Measurements from ENCODE around the gene SYNJ2. TPM values are rescaled to one million over a fixed set of nuclear protein-coding genes. Genes with fewer than 3 reads are reported as not detected.

Gene SYNJ2
- total and polyA plus RNA-seq, 2 donors from 2014 or later = 1.7 to 15.8 TPM

DNA sequence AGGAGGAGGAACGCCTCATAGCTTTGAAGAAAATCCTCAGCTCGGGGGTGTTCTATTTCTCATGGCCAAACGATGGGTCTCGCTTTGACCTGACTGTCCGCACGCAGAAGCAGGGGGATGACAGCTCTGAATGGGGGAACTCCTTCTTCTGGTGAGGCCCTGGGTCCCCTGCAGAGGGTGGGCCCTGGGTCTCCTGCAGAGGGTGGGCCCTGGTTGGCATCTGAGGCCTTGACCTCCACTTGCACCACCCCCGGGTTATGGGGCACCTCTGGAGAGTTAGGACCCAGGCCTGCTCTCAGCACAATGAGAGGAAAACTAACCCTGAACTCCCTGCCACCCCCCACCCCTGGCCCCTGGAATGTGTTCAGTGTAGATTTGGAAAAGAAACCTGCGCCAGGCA, 47.2 kb downstream of the SYNJ2 start:
- Histone ChIP-seq H3K9ac (ENCODE audit: low read length in 3 of 3) (no peak overlapping the region), H3K27ac (ENCODE audit: low read depth in 2 of 2, low read length in 2 of 2) (no peak overlapping the region), H3K36me3 (ENCODE audit: control insufficient read depth in 2 of 3, insufficient read depth in 3 of 3, low read length in 3 of 3) (no peaks in the 10 kb centered on the region), H3K4me1 (ENCODE audit: control insufficient read depth in 2 of 3, insufficient read depth in 2 of 3, low read depth in 1 of 3, low read length in 3 of 3) (peaks cover 0 to 32% (median 5%) of the 10 kb centered on the region in 3 donors), H3K27me3 (ENCODE audit: control insufficient read depth, insufficient read depth, low read length) (no peaks in the 10 kb centered on the region), H3K4me3 (ENCODE audit: low read length in 3 of 3) (no peak overlapping the region), H3K9me3 (ENCODE audit: control insufficient read depth in 2 of 3, insufficient read depth in 1 of 3, low read length in 3 of 3) (no peaks in the 10 kb centered on the region)
- intact Hi-C loops (cut with DNase I) = no loop called here
- FAIRE-seq (no peak), DNase-seq (peak in 1 of 5 donors; percentile 53)
- TF ChIP-seq, protein P1, sequence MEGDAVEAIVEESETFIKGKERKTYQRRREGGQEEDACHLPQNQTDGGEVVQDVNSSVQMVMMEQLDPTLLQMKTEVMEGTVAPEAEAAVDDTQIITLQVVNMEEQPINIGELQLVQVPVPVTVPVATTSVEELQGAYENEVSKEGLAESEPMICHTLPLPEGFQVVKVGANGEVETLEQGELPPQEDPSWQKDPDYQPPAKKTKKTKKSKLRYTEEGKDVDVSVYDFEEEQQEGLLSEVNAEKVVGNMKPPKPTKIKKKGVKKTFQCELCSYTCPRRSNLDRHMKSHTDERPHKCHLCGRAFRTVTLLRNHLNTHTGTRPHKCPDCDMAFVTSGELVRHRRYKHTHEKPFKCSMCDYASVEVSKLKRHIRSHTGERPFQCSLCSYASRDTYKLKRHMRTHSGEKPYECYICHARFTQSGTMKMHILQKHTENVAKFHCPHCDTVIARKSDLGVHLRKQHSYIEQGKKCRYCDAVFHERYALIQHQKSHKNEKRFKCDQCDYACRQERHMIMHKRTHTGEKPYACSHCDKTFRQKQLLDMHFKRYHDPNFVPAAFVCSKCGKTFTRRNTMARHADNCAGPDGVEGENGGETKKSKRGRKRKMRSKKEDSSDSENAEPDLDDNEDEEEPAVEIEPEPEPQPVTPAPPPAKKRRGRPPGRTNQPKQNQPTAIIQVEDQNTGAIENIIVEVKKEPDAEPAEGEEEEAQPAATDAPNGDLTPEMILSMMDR (IDR thresholded peaks at IDR 0.05; ENCODE audit: borderline replicate concordance, extremely low read depth, insufficient read depth) = no peak

DNA sequence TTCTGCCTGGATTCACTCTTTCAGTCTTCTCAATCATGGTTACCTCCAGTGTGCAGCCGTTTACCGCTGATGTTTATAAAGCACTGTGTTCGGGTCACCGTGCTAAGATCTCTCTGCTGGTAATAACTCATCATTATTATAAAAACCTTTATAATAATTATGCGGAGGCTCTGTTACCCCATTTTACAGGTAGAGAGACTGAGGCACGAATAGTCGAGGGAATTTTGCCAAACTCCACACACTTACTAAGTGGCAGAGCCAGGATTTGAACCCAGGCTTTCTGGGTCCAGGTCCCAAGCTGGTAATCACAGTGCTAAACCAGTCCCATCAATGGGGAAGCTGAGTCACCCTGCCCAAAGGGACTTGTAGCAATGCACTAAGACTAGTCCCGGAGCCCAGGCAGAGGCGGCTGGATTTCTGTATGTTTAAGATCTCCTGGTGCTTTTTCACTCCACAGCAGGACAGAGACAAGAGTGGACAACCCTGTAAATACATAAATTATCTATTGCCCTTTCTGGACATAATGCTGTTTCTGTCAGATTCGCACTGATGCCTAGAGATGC, 48.1 kb downstream of the SYNJ2 start:
- TF ChIP-seq, protein P1 (IDR thresholded peaks at IDR 0.05; ENCODE audit: borderline replicate concordance, extremely low read depth, insufficient read depth) = no peak
- Histone ChIP-seq H3K4me3 (ENCODE audit: low read length in 3 of 3) (no peak overlapping the region), H3K27ac (ENCODE audit: low read depth in 2 of 2, low read length in 2 of 2) (no peak overlapping the region), H3K36me3 (ENCODE audit: control insufficient read depth in 2 of 3, insufficient read depth in 3 of 3, low read length in 3 of 3) (no peaks in the 10 kb centered on the region), H3K27me3 (ENCODE audit: control insufficient read depth, insufficient read depth, low read length) (no peaks in the 10 kb centered on the region), H3K9me3 (ENCODE audit: control insufficient read depth in 2 of 3, insufficient read depth in 1 of 3, low read length in 3 of 3) (no peaks in the 10 kb centered on the region), H3K4me1 (ENCODE audit: control insufficient read depth in 2 of 3, insufficient read depth in 2 of 3, low read depth in 1 of 3, low read length in 3 of 3) (peaks cover 0 to 32% (median 5%) of the 10 kb centered on the region in 3 donors), H3K9ac (ENCODE audit: low read length in 3 of 3) (no peak overlapping the region)
- DNase-seq (peak in 1 of 5 donors; percentile 17), FAIRE-seq (no peak)
- intact Hi-C loops (cut with DNase I) = no loop called here

DNA sequence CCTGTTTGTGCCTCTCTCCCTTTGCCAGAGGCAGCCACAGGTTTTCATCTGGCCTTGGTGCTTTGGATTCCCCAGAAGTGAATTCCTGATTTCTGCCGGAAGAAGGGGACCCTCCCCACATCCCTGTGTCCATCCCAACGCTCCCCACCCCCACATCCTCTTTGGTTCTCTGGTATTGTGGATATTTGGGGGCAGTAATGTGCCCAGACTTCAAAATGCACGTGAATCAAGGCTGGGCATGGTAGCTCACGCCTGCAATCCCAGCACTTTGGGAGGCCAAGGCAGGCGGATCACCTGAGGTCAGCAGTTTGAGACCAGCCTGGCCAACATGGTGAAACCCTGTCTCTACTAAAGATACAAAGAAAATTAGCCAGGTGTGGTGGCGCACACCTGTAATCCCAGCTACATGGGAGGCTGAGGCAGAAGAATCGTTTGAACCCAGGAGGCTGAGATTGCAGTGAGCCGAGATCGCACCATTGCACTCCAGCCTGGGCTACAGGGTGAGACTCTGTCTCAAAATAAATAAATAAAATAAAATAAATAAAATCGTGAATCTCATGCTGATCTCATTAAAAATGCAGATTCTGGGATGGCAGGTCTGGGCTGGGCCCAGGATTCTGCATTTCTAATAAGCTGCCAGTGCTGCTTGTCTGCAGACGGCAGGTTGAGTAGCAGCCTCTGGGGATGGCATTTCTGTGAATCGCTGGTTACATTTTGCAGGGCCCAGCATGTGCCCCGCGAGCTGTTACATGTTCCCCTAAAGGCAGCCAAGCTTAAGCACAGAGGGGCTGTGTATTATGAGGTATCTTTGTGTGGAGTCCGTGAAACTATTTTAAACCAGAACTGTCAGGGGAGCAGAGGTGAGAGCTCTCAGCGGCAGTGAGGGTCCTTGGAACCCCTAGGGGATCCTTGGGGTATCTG, 49.0 kb downstream of the SYNJ2 start:
- FAIRE-seq (no peak), DNase-seq (peak in 1 of 5 donors; percentile 38)
- Histone ChIP-seq H3K9me3 (ENCODE audit: control insufficient read depth in 2 of 3, insufficient read depth in 1 of 3, low read length in 3 of 3) (no peaks in the 10 kb centered on the region), H3K27ac (ENCODE audit: low read depth in 2 of 2, low read length in 2 of 2) (no peak overlapping the region), H3K27me3 (ENCODE audit: control insufficient read depth, insufficient read depth, low read length) (no peaks in the 10 kb centered on the region), H3K4me1 (ENCODE audit: control insufficient read depth in 2 of 3, insufficient read depth in 2 of 3, low read depth in 1 of 3, low read length in 3 of 3) (peaks cover 0 to 32% (median 5%) of the 10 kb centered on the region in 3 donors), H3K4me3 (ENCODE audit: low read length in 3 of 3) (no peak overlapping the region), H3K36me3 (ENCODE audit: control insufficient read depth in 2 of 3, insufficient read depth in 3 of 3, low read length in 3 of 3) (no peaks in the 10 kb centered on the region), H3K9ac (ENCODE audit: low read length in 3 of 3) (no peak overlapping the region)
- intact Hi-C loops (cut with DNase I) = no loop called here
- TF ChIP-seq, protein P1 (IDR thresholded peaks at IDR 0.05; ENCODE audit: borderline replicate concordance, extremely low read depth, insufficient read depth) = no peak

Measured in kidney (tissue), 14 donors.